HCT116 (cell line): Measurements from ENCODE around the gene DRD2.

ENCODE experiments used
- POLR2A ChIP-seq: IDR thresholded peaks from 2 replicates; pipeline ENCODE4 v1.7.0; 2011; ENCODE audit warnings: borderline replicate concordance; ENCODE audit not compliant: insufficient read depth, insufficient read length; ENCODE audit errors: extremely low read depth
- SP1 ChIP-seq: IDR thresholded peaks from 2 replicates; pipeline ENCODE4 v1.6.1; 2012; ENCODE audit warnings: low read depth

DNA sequence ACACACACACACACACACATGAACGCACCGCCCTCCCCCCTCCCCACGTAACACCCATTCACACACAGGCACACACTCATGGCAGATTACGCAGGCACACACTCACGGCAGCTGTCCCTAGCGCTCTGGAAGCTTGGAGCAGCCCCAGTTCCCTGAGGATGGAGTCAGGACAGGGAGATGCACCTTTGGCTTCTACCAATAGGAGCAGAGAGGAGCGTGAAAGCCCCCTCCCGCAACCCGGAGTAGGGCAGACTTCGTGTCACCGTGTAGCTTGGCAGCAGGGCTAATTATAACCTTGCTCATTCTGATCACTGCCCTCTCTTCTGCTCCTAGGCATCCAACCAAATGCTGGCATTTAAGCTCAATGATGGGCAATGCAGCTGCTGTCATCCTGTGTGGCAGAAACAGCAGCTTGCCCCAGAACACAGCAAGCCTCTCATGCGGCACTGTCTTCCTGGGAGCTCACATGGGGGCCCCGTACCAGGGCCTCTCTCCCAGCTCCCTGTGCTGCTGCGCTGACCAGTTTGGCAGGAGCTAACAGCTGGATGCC is 55.7 kb downstream of the DRD2 start:
- TF ChIP-seq POLR2A (no peak), SP1 (no peak)
